ENCODE measurements around the gene PBRM1.

The PBRM1 gene

GRCh38 chr3:52521881-52522650, 163.6 kb downstream of the PBRM1 start:
- no peak for DNase-seq

GRCh38 chr3:52521488-52521824, 164.3 kb downstream of the PBRM1 start:
- DNase-seq: no peak

GRCh38 chr3:52520716-52521487, 164.8 kb downstream of the PBRM1 start:
- DNase-seq: no peak

- no peak for DNase-seq
Observed at GRCh38 chr3:52520141-52520667, 165.5 kb downstream of the PBRM1 start.

- DNase-seq: no peak
Observed at GRCh38 chr3:52519445-52520140, 166.1 kb downstream of the PBRM1 start.

GRCh38 chr3:52518723-52519444, 166.8 kb downstream of the PBRM1 start:
- no peak for DNase-seq

- no peak for DNase-seq
Observed at GRCh38 chr3:52517796-52518722, 167.7 kb downstream of the PBRM1 start.

- DNase-seq: no peak
Observed at GRCh38 chr3:52516509-52517195, 169.1 kb downstream of the PBRM1 start.

GRCh38 chr3:52515192-52515591, 170.5 kb downstream of the PBRM1 start:
- DNase-seq: no peak

- DNase-seq: no peak
Observed at GRCh38 chr3:52514576-52514975, 171.1 kb downstream of the PBRM1 start.

GRCh38 chr3:52513281-52513680, 172.4 kb downstream of the PBRM1 start:
- no peak for DNase-seq

GRCh38 chr3:52512727-52513126, 173.0 kb downstream of the PBRM1 start:
- DNase-seq: no peak

GRCh38 chr3:52512105-52512504, 173.6 kb downstream of the PBRM1 start:
- DNase-seq: no peak

- DNase-seq: no peak
Observed at GRCh38 chr3:52511509-52511908, 174.2 kb downstream of the PBRM1 start.

- DNase-seq: no peak
Observed at GRCh38 chr3:52509753-52510328, 175.9 kb downstream of the PBRM1 start.

GRCh38 chr3:52507359-52507758, 178.4 kb downstream of the PBRM1 start:
- no peak for DNase-seq

GRCh38 chr3:52506266-52506966, 179.3 kb downstream of the PBRM1 start:
- no peak for DNase-seq

GRCh38 chr3:52504977-52505376, 180.7 kb downstream of the PBRM1 start:
- no peak for DNase-seq

- no peak for DNase-seq
Observed at GRCh38 chr3:52503788-52504424, 181.8 kb downstream of the PBRM1 start.

Data from hematopoietic multipotent progenitor cell treated with erythropoietin and hydrocortisone succinate and interleukin-3 and kit ligand, for 4 days (in vitro differentiated cells).